Kidney (tissue), 14 donors: Measurements from ENCODE around the gene LAMA1. TPM values are rescaled to one million over a fixed set of nuclear protein-coding genes. Genes with fewer than 3 reads are reported as not detected.
A peak's percentile ranks its signal among the peaks of the same experiment; 100 is the strongest.

Source experiments
- DNase-seq, 5 donors: peaks; one replicate each; pipeline ENCODE4 v3.0.0-alpha.2; 2013 to 2020
- FAIRE-seq: peaks from 2 replicates; lab custom pipeline; 2012; peaks lifted over from hg19 to GRCh38; lab: Jason Lieb, UNC
- H3K27ac ChIP-seq, 2 donors: one replicate each; pipeline ENCODE4 v1.7.0; 2013; ENCODE audit warnings: low read depth in 2 of 2, low read length in 2 of 2, inconsistent platforms in 1 of 2
- H3K27me3 ChIP-seq: one replicate; pipeline ENCODE4 v1.7.1; 2013; ENCODE audit warnings: low read length, inconsistent platforms; ENCODE audit not compliant: control insufficient read depth, insufficient read depth
- H3K36me3 ChIP-seq, 3 donors: one replicate each; pipeline versions ENCODE4 v1.7.0 to v1.7.1; 2013; ENCODE audit warnings: low read length in 3 of 3, control low read depth in 1 of 3, inconsistent platforms in 1 of 3; ENCODE audit not compliant: insufficient read depth in 3 of 3, control insufficient read depth in 2 of 3
- H3K4me1 ChIP-seq, 3 donors: one replicate each; pipeline versions ENCODE4 v1.7.0 to v1.7.1; 2013; ENCODE audit warnings: low read length in 3 of 3, inconsistent platforms in 1 of 3, low read depth in 1 of 3; ENCODE audit not compliant: control insufficient read depth in 2 of 3, insufficient read depth in 2 of 3
- H3K4me3 ChIP-seq, 3 donors: one replicate each; pipeline versions ENCODE4 v1.7.0 to v1.8.1; 2013; ENCODE audit warnings: low read length in 3 of 3, control low read depth in 1 of 3, inconsistent platforms in 1 of 3
- H3K9ac ChIP-seq, 3 donors: one replicate each; pipeline versions ENCODE4 v1.7.0 to v1.7.1; 2013; ENCODE audit warnings: low read length in 3 of 3, control low read depth in 1 of 3, inconsistent platforms in 1 of 3
- H3K9me3 ChIP-seq, 3 donors: one replicate each; pipeline versions ENCODE4 v1.7.0 to v1.7.1; 2013; ENCODE audit warnings: low read length in 3 of 3, control low read depth in 1 of 3, inconsistent platforms in 1 of 3; ENCODE audit not compliant: control insufficient read depth in 2 of 3, insufficient read depth in 1 of 3
- intact Hi-C: fragments of 100-400 bp; cut with DNase I; formaldehyde crosslinking; loops from one replicate; pipeline ENCODE4 v1.11.1; 2022
- polyA plus RNA-seq: library from polyadenylated mRNA; stranded (reverse); fragments of 350-450 nt; fragmentation: Illumina TruSeq; extraction: RNeasy Lipid Tissue Mini Kit (QIAGEN cat#74804); gene quantifications from one replicate; pipeline ENCODE4 v1.2.3, GENCODE V29; 2014; ENCODE audit warnings: low read depth, low replicate concordance; ENCODE audit not compliant: insufficient read depth
- total RNA-seq: library from RNA; stranded (reverse); fragmentation: NEBNext Ultra II Directional; extraction: Animal tissue kit (Norgen Biotek cat#: 25700); gene quantifications from one replicate; pipeline ENCODE4 v1.2.1, GENCODE V29; 2021
- TF ChIP-seq, protein P1 (sequence below): IDR thresholded peaks from 3 replicates; pipeline ENCODE4 v1.5.1; 2012; ENCODE audit warnings: mild to moderate bottlenecking, moderate library complexity, borderline replicate concordance; ENCODE audit not compliant: insufficient read depth; ENCODE audit errors: extremely low read depth
- donor health status: control.
- donor health status: control.
- donor health status: control.
- donor health status: control.
- donor health status: control.
- donor health status: DM: yes; HTN: yes; CAD: no.
- donor health status: Normal renal cell carcinoma (clear cell type).

The LAMA1 gene
- total and polyA plus RNA-seq, 2 donors from 2014 or later: 10.7 to 14.1 TPM

DNA sequence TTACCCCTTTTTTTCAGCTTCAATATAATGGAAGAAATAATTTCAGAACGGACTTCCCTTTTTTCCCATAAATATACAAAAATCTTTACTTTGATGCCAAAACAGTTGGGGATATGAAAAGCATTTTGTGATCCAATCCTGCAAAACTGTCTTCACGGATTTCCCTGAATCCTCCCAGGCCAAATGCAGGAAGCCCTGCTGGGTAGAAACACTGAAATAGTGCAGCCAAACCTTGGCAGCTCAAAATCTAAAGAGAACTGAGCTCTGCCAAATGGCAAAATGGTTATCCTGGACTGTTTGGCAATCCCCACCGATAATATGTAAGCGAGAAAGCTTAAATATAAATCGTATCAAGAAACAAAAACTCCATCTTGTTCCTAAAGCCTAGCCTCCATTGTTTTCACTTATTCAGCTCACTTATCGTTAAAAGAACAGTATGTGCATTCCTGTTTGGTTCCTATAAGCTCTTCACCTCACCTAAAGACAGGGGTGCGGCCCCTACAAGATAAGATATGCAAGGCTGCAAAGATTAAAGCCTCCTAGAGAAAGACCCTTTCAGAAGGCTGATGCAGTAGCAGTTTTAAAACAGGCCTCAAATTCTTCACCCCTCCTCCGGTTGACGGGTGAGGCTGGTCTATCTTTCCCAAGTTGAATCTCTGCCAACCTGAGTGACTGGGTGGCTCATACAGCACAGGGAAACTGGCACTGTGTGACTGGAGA, 48.6 kb downstream of the LAMA1 start:
- Histone ChIP-seq H3K36me3 (no peaks in the 10 kb centered on the region), H3K9ac (no peak overlapping the region), H3K4me3 (no peak overlapping the region), H3K4me1 (peaks cover 0 to 3% (median 0%) of the 10 kb centered on the region in 3 donors), H3K27me3 (no peaks in the 10 kb centered on the region), H3K27ac (no peak overlapping the region), H3K9me3 (no peaks in the 10 kb centered on the region)
- no peak for DNase-seq
- TF ChIP-seq, protein P1, sequence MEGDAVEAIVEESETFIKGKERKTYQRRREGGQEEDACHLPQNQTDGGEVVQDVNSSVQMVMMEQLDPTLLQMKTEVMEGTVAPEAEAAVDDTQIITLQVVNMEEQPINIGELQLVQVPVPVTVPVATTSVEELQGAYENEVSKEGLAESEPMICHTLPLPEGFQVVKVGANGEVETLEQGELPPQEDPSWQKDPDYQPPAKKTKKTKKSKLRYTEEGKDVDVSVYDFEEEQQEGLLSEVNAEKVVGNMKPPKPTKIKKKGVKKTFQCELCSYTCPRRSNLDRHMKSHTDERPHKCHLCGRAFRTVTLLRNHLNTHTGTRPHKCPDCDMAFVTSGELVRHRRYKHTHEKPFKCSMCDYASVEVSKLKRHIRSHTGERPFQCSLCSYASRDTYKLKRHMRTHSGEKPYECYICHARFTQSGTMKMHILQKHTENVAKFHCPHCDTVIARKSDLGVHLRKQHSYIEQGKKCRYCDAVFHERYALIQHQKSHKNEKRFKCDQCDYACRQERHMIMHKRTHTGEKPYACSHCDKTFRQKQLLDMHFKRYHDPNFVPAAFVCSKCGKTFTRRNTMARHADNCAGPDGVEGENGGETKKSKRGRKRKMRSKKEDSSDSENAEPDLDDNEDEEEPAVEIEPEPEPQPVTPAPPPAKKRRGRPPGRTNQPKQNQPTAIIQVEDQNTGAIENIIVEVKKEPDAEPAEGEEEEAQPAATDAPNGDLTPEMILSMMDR: no peak
- no peak for FAIRE-seq
- intact Hi-C loops: no loop called here

DNA sequence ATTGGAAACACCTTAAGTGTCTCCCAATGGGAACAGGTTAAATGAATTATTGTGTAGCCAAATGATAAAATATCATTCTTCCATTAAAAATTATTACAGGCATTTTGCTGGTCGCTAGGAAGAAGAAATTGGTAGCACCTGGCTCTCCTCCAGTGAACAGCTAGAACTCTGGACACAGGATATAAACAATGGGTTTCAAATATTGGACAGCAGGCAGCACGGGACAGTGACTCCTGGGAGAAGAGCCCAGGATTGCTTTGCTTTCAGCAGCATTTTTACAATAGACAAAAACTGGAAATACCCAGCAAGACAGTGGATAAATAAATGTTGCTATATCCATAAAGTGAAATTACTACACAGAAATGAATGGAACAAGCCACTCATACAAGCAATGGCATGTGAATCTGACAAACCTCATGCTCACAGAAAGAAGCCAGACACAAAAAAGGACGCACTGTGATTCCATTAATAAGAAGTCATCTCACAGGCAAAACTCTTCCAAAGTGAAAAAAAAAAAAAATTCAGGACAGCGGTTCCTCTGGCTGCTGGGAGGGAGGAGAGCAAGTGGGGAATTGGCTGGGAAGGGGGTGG, 50.5 kb downstream of the LAMA1 start:
- Histone ChIP-seq H3K27me3 (no peaks in the 10 kb centered on the region), H3K9me3 (no peaks in the 10 kb centered on the region), H3K36me3 (no peaks in the 10 kb centered on the region), H3K4me3 (no peak overlapping the region), H3K9ac (no peak overlapping the region), H3K4me1 (peaks cover 0 to 15% (median 4%) of the 10 kb centered on the region in 3 donors), H3K27ac (no peak overlapping the region)
- intact Hi-C loops: no loop called here
- TF ChIP-seq, protein P1: no peak
- FAIRE-seq (no peak), DNase-seq (no peak)

DNA sequence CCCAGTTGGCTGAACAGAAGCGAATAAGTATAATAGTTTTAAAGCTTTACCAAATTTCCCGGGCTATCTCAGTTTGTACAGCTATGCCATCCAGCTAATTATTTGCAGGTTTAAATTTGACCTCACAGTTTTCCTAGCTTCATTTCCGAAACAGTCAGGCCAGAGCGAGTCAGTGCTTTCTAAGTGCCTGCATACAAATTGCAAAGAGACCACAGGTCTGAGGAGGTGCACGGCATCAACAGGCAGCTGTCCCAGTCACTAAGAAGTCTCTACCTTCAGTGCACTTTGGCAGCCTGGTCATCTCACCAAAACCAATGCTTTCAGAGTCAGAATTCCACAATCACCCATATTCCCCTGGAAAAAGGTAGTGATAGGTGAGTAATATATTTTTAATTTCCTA, 51.9 kb downstream of the LAMA1 start:
- DNase-seq (peak in 2 of 5 donors; percentile 28 to 30), FAIRE-seq (no peak)
- intact Hi-C loops: no loop called here
- no peak overlapping the region for H3K27ac ChIP-seq
- no peak overlapping the region for H3K4me3 ChIP-seq
- no peaks in the 10 kb centered on the region for H3K36me3 ChIP-seq
- TF ChIP-seq, protein P1: no peak
- peaks cover 0 to 15% (median 4%) of the 10 kb centered on the region in 3 donors for H3K4me1 ChIP-seq
- no peaks in the 10 kb centered on the region for H3K27me3 ChIP-seq
- no peak overlapping the region for H3K9ac ChIP-seq
- H3K9me3 ChIP-seq: no peaks in the 10 kb centered on the region
